Caco-2 (cell line): Measurements from ENCODE around the gene MARF1. TPM values are rescaled to one million over a fixed set of nuclear protein-coding genes. Genes with fewer than 3 reads are reported as not detected.

Source experiments
- BruUV-seq: library from RNA; stranded (reverse); fragments of 400-500 nt; replicated peaks from 2 replicates; lab custom pipeline; 2021; lab: Mats Ljungman, UMichigan
- CTCF ChIA-PET: fragments of 300-600 bp; sonication (Branson Sonifier 250); formaldehyde crosslinking; loops from one replicate; lab custom pipeline; 2022; ENCODE audit warnings: antibody characterized with exemption; lab: Charles Lee
- POLR2A ChIA-PET: fragments of 300-600 bp; sonication (Branson Sonifier 250); formaldehyde crosslinking; loops from one replicate; lab custom pipeline; 2022; ENCODE audit warnings: antibody characterized with exemption; lab: Charles Lee
- DNase-seq, 2 experiments: peaks; one replicate each; pipeline versions ENCODE4 v3.0.0 to v3.0.0-alpha.2; 2020 to 2022
- H3K27me3 ChIP-seq: replicated peaks from 2 replicates; pipeline ENCODE4 v1.6.0; 2011; ENCODE audit warnings: low read length; ENCODE audit not compliant: control insufficient read depth, insufficient read depth
- H3K36me3 ChIP-seq: 2 replicates; pipeline ENCODE4 v1.5.1; 2011; ENCODE audit warnings: low read length; ENCODE audit not compliant: control insufficient read depth, insufficient read depth
- H3K4me1 ChIP-seq: fragments of 250-450 bp; sonication (Bioruptor Pico); 2 replicates; pipeline ENCODE4 v1.5.1; 2020; ENCODE audit warnings: mild to moderate bottlenecking
- H3K4me3 ChIP-seq: 2 replicates; pipeline ENCODE4 v1.5.1; 2011; ENCODE audit warnings: low read depth, mild to moderate bottlenecking, control low read depth, low read length
- H3K9me3 ChIP-seq: fragments of 250-450 bp; sonication (Bioruptor Pico); 2 replicates; pipeline ENCODE4 v1.5.1; 2020; ENCODE audit warnings: mild to moderate bottlenecking, moderate library complexity
- H3K27ac Mint-ChIP-seq: one replicate; pipeline ENCODE4 v1.8.0; 2022; ENCODE audit warnings: mixed read lengths; ENCODE audit not compliant: unreplicated experiment
- H3K27me3 Mint-ChIP-seq: one replicate; pipeline ENCODE4 v1.8.0; 2022; ENCODE audit warnings: mixed read lengths; ENCODE audit not compliant: insufficient read depth, unreplicated experiment
- H3K36me3 Mint-ChIP-seq: one replicate; pipeline ENCODE4 v1.8.0; 2022; ENCODE audit warnings: mild to moderate bottlenecking, mixed read lengths; ENCODE audit not compliant: insufficient read depth, unreplicated experiment
- H3K4me1 Mint-ChIP-seq: one replicate; pipeline ENCODE4 v1.8.0; 2022; ENCODE audit warnings: low read depth, mixed read lengths; ENCODE audit not compliant: unreplicated experiment
- H3K4me3 Mint-ChIP-seq: one replicate; pipeline ENCODE4 v1.8.0; 2022; ENCODE audit warnings: mild to moderate bottlenecking, moderate library complexity, mixed read lengths; ENCODE audit not compliant: unreplicated experiment
- H3K9me3 Mint-ChIP-seq: one replicate; pipeline ENCODE4 v1.8.0; 2022; ENCODE audit warnings: mixed read lengths; ENCODE audit not compliant: unreplicated experiment
- intact Hi-C: fragments of 100-400 bp; cut with micrococcal nuclease; formaldehyde crosslinking; loops from one replicate; pipeline ENCODE4 v1.10.0; 2022; ENCODE audit not compliant: unreplicated experiment
- total RNA-seq: library from RNA; stranded (reverse); gene quantifications from 2 replicates; pipeline ENCODE4 v1.2.3, GENCODE V29; 2022
- TF ChIP-seq, protein P1 (sequence below), 2 experiments: fragments of 200-600 bp in 1 of 2; IDR thresholded peaks; 1 replicate in 1 of 2; 2 replicates in 1 of 2; pipeline versions ENCODE4 v1.5.1 to v1.8.0; 2011 to 2022; ENCODE audit warnings: antibody characterized with exemption in 1 of 2, control low read depth in 1 of 2, inconsistent platforms in 1 of 2, low read depth in 1 of 2, low read length in 1 of 2, mild to moderate bottlenecking in 1 of 2, moderate library complexity in 1 of 2; ENCODE audit not compliant: insufficient read depth in 1 of 2, severe bottlenecking in 1 of 2, unreplicated experiment in 1 of 2

MARF1 gene
- total RNA-seq, 1 experiment from 2014 or later, result 22.3 TPM

DNA sequence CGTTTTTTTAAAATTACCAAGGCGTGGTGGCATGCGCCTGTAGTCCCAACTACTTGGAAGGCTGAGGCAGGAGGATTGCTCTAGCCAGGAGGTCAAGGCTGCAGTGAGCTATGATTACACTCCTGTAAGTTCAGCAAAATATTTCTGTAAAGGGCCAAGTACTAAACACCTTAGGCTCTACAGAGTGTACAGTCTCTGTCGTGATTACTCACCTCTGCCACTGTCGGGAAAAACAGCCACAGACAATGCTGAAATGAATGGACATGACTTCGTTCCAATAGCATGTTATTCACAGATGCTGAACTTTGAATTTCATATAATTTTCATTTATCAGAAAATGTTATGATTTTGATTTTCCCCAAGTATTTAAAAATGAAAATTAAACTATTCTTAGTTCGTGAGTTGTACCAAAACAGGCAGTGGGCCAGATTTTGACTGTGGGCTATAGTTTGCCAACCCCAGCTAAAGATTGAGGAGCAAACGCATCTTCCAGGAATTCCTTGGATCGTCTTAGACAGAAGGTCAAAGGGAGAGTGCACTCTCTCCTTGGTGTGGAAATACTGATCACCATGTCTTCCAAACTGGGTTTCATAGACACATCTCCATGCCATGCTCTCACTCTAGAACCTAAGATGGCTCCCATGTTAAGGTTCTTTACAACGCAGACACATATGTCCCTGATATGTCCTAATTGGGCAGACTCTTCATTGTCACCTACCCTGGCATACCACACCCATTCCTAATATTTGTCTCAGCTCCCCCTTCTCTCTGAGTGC is 89.5 kb downstream of the MARF1 start:
- Mint-ChIP-seq H3K36me3 (no peaks in the 10 kb centered on the region), H3K4me3 (no peak overlapping the region), H3K27ac (no peak overlapping the region), H3K27me3 (no peaks in the 10 kb centered on the region), H3K4me1 (peaks cover 10% of the 10 kb centered on the region), H3K9me3 (no peaks in the 10 kb centered on the region)
- no TSS peak for BruUV-seq
- DNase-seq, result no peak
- H3K4me3 ChIP-seq, result no peak overlapping the region
- H3K4me1 ChIP-seq, result no peaks in the 10 kb centered on the region
- POLR2A ChIA-PET, result no interaction called here
- H3K36me3 ChIP-seq, result no peaks in the 10 kb centered on the region
- TF ChIP-seq, protein P1, sequence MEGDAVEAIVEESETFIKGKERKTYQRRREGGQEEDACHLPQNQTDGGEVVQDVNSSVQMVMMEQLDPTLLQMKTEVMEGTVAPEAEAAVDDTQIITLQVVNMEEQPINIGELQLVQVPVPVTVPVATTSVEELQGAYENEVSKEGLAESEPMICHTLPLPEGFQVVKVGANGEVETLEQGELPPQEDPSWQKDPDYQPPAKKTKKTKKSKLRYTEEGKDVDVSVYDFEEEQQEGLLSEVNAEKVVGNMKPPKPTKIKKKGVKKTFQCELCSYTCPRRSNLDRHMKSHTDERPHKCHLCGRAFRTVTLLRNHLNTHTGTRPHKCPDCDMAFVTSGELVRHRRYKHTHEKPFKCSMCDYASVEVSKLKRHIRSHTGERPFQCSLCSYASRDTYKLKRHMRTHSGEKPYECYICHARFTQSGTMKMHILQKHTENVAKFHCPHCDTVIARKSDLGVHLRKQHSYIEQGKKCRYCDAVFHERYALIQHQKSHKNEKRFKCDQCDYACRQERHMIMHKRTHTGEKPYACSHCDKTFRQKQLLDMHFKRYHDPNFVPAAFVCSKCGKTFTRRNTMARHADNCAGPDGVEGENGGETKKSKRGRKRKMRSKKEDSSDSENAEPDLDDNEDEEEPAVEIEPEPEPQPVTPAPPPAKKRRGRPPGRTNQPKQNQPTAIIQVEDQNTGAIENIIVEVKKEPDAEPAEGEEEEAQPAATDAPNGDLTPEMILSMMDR (IDR thresholded peaks at IDR 0.05; ENCODE audit: insufficient read depth in 1 of 2, low read depth in 1 of 2, low read length in 1 of 2, severe bottlenecking in 1 of 2, unreplicated experiment in 1 of 2), result no peak
- CTCF ChIA-PET, result no interaction called here
- H3K27me3 ChIP-seq, result no peaks in the 10 kb centered on the region
- intact Hi-C loops, result no loop called here
- H3K9me3 ChIP-seq, result no peaks in the 10 kb centered on the region

DNA sequence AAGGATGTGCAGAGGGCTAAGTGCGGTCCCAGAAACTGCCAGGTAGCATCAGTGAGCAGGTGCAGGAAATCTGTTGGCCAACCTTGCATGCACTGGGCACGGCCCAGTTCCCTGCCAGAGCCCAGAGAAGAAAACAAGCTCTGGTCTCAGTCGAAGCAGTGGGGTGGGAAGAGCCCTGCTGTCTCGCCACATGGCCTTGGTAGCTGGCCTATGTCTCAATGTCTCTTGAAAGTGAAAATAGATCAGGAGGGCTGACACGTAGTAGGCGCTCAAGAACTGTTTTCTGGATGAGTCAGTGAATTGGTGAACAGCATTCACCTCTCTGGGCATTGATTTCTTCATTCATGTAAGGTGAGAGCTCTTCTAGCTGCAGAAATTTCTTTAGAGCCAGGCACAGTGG is 90.4 kb downstream of the MARF1 start:
- H3K4me1 Mint-ChIP-seq, result peaks cover 10% of the 10 kb centered on the region
- no peak overlapping the region for H3K27ac Mint-ChIP-seq
- POLR2A ChIA-PET, result no interaction called here
- H3K9me3 Mint-ChIP-seq, result no peaks in the 10 kb centered on the region
- no peak for DNase-seq
- no peaks in the 10 kb centered on the region for H3K4me1 ChIP-seq
- TF ChIP-seq, protein P1 (IDR thresholded peaks at IDR 0.05; ENCODE audit: insufficient read depth in 1 of 2, low read depth in 1 of 2, low read length in 1 of 2, severe bottlenecking in 1 of 2, unreplicated experiment in 1 of 2), result no peak
- no peaks in the 10 kb centered on the region for H3K36me3 ChIP-seq
- H3K27me3 ChIP-seq, result no peaks in the 10 kb centered on the region
- H3K4me3 ChIP-seq, result no peak overlapping the region
- H3K9me3 ChIP-seq, result no peaks in the 10 kb centered on the region
- H3K4me3 Mint-ChIP-seq, result no peak overlapping the region
- H3K27me3 Mint-ChIP-seq, result no peaks in the 10 kb centered on the region
- CTCF ChIA-PET, result interaction anchor here (0.5 kb wide), 1 partner anchor 73 kb away, joined by 3 read pairs; no protein-coding TSS in a partner anchor
- BruUV-seq, result no TSS peak
- intact Hi-C loops, result no loop called here
- H3K36me3 Mint-ChIP-seq, result no peaks in the 10 kb centered on the region

DNA sequence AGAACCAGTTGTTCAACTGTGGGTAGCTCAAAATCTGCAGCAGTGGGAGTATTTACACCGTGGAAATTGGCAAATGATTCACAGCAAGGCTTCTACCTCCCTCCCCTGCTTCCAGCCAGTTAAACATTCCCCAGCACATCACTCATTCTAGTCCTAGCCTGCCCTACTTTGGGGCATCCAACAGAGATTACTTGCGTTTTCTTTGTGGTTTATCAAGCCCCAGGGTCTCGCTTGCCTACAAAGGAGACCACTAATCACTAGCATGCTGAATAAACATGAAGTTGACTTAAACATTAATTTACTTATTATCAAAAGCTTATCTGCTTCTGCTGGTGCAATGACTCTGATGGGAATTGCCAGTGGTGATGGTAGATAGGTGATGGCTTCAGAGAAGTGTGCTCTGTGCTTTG is 94.5 kb downstream of the MARF1 start:
- Mint-ChIP-seq H3K27ac (no peak overlapping the region), H3K36me3 (no peaks in the 10 kb centered on the region), H3K27me3 (no peaks in the 10 kb centered on the region), H3K4me3 (no peak overlapping the region), H3K4me1 (peaks cover 10% of the 10 kb centered on the region), H3K9me3 (no peaks in the 10 kb centered on the region)
- BruUV-seq, result no TSS peak
- intact Hi-C loops, result no loop called here
- Histone ChIP-seq H3K27me3 (no peaks in the 10 kb centered on the region), H3K9me3 (no peaks in the 10 kb centered on the region), H3K4me1 (no peaks in the 10 kb centered on the region), H3K36me3 (no peaks in the 10 kb centered on the region), H3K4me3 (no peak overlapping the region)
- DNase-seq, result no peak
- ChIA-PET POLR2A (no interaction called here), CTCF (interaction anchor here (0.5 kb wide), 1 partner anchor 95 kb away, joined by 4 read pairs; the partner anchor contains the start of gene MARF1)
- TF ChIP-seq, protein P1 (IDR thresholded peaks at IDR 0.05; ENCODE audit: insufficient read depth in 1 of 2, low read depth in 1 of 2, low read length in 1 of 2, severe bottlenecking in 1 of 2, unreplicated experiment in 1 of 2), result no peak
